Astrocyte (in vitro differentiated cells and primary cell): ENCODE data around the gene TUBA8. TPM values are rescaled to one million over a fixed set of nuclear protein-coding genes. Genes with fewer than 3 reads are reported as not detected.

Source experiments
- DNase-seq: peaks from one replicate; pipeline ENCODE4 v3.0.0-alpha.2; 2010; ENCODE audit warnings: low read depth
- FAIRE-seq: peaks from 2 replicates; lab custom pipeline; 2011; peaks lifted over from hg19 to GRCh38; lab: Jason Lieb, UNC
- H2AFZ ChIP-seq: 2 replicates; pipeline ENCODE4 v1.6.0; 2012; ENCODE audit warnings: low read depth, low read length, inconsistent platforms
- H3K27ac ChIP-seq: 2 replicates; pipeline ENCODE4 v1.5.1; 2011; ENCODE audit warnings: low read depth, low read length, inconsistent platforms
- H3K27me3 ChIP-seq: 2 replicates; pipeline ENCODE4 v1.6.0; 2011; ENCODE audit warnings: low read length, inconsistent platforms; ENCODE audit not compliant: insufficient read depth
- H3K36me3 ChIP-seq: 2 replicates; pipeline ENCODE4 v1.5.1; 2011; ENCODE audit warnings: low read length, inconsistent platforms; ENCODE audit not compliant: insufficient read depth
- H3K4me1 ChIP-seq: 2 replicates; pipeline ENCODE4 v1.5.1; 2011; ENCODE audit warnings: low read length, inconsistent platforms; ENCODE audit not compliant: insufficient read depth
- H3K4me2 ChIP-seq: 2 replicates; pipeline ENCODE4 v1.6.0; 2012; ENCODE audit warnings: low read length, inconsistent platforms
- H3K4me3 ChIP-seq: 2 replicates; pipeline ENCODE4 v1.5.1; 2011; ENCODE audit warnings: low read depth, mild to moderate bottlenecking, low read length, inconsistent platforms; ENCODE audit not compliant: insufficient read depth
- H3K79me2 ChIP-seq: 2 replicates; pipeline ENCODE4 v1.6.0; 2012; ENCODE audit warnings: mild to moderate bottlenecking, low read length, inconsistent platforms; ENCODE audit not compliant: insufficient read depth
- H3K9ac ChIP-seq: 2 replicates; pipeline ENCODE4 v1.6.0; 2012; ENCODE audit warnings: mild to moderate bottlenecking, low read length, inconsistent platforms
- H3K9me3 ChIP-seq: 2 replicates; pipeline ENCODE4 v1.5.1; 2012; ENCODE audit warnings: low read depth, mild to moderate bottlenecking, low read length, inconsistent platforms; ENCODE audit not compliant: insufficient read depth
- H4K20me1 ChIP-seq: 2 replicates; pipeline ENCODE4 v1.6.0; 2012; ENCODE audit warnings: low read length, inconsistent platforms; ENCODE audit not compliant: insufficient read depth
- H3K27ac Mint-ChIP-seq: one replicate; pipeline ENCODE4 v1.8.0; 2021; ENCODE audit warnings: mild to moderate bottlenecking, mixed read lengths; ENCODE audit not compliant: unreplicated experiment
- H3K27me3 Mint-ChIP-seq: one replicate; pipeline ENCODE4 v1.8.0; 2021; ENCODE audit warnings: low read depth, mixed read lengths; ENCODE audit not compliant: unreplicated experiment
- H3K36me3 Mint-ChIP-seq: one replicate; pipeline ENCODE4 v1.8.0; 2021; ENCODE audit warnings: low read depth, mixed read lengths; ENCODE audit not compliant: unreplicated experiment
- H3K4me1 Mint-ChIP-seq: one replicate; pipeline ENCODE4 v1.8.0; 2021; ENCODE audit warnings: low read depth, mixed read lengths; ENCODE audit not compliant: unreplicated experiment
- H3K4me3 Mint-ChIP-seq: one replicate; pipeline ENCODE4 v1.8.0; 2021; ENCODE audit warnings: mild to moderate bottlenecking, moderate library complexity, mixed read lengths; ENCODE audit not compliant: unreplicated experiment
- H3K9me3 Mint-ChIP-seq: one replicate; pipeline ENCODE4 v1.8.0; 2021; ENCODE audit warnings: mild to moderate bottlenecking, mixed read lengths; ENCODE audit not compliant: unreplicated experiment
- CTCF ChIP-seq: IDR thresholded peaks from 2 replicates; pipeline ENCODE4 v1.5.1; 2011; ENCODE audit warnings: low read depth, mild to moderate bottlenecking, inconsistent platforms, low read length, moderate library complexity; ENCODE audit not compliant: insufficient read depth
- EZH2 ChIP-seq: IDR thresholded peaks from 2 replicates; pipeline ENCODE4 v1.6.1; 2012; ENCODE audit warnings: mild to moderate bottlenecking, low read length, inconsistent platforms; ENCODE audit not compliant: insufficient read depth
- total RNA-seq: library from RNA; stranded (reverse); gene quantifications from 2 replicates; pipeline ENCODE4 v1.2.1, GENCODE V29; 2021

TUBA8 gene
- total RNA-seq, 1 donor from 2014 or later, result 0.79 TPM

- H3K27me3 Mint-ChIP-seq, result peaks cover 36% of the 10 kb centered on the region
- no peak overlapping the region for H3K9ac ChIP-seq
- no peak overlapping the region for H3K4me3 ChIP-seq
- H3K4me3 Mint-ChIP-seq, result no peak overlapping the region
- H3K4me1 ChIP-seq, result peaks cover 4% of the 10 kb centered on the region
- H3K9me3 Mint-ChIP-seq, result peaks cover 3% of the 10 kb centered on the region
- H3K27ac ChIP-seq, result no peak overlapping the region
- TF ChIP-seq CTCF, result no peak
- no peak for TF ChIP-seq EZH2
- H3K79me2 ChIP-seq, result no peaks in the 10 kb centered on the region
- H3K36me3 ChIP-seq, result no peaks in the 10 kb centered on the region
- no peaks in the 10 kb centered on the region for H3K36me3 Mint-ChIP-seq
- no peak overlapping the region for H3K4me2 ChIP-seq
- peaks cover 13% of the 10 kb centered on the region for H3K27me3 ChIP-seq
- H3K27ac Mint-ChIP-seq, result no peak overlapping the region
- H4K20me1 ChIP-seq, result no peaks in the 10 kb centered on the region
- H3K4me1 Mint-ChIP-seq, result peaks cover 9% of the 10 kb centered on the region
- no peak for DNase-seq
- H2AFZ ChIP-seq, result no peak overlapping the region
- FAIRE-seq, result no peak
- no peaks in the 10 kb centered on the region for H3K9me3 ChIP-seq
Observed at GRCh38 chr22:18115906-18116371, 5.3 kb downstream of the TUBA8 start.

GRCh38 chr22:18116634-18117033, 6.0 kb downstream of the TUBA8 start:
- Histone ChIP-seq H3K79me2 (no peaks in the 10 kb centered on the region), H3K9me3 (no peaks in the 10 kb centered on the region), H4K20me1 (no peaks in the 10 kb centered on the region), H3K27ac (no peak overlapping the region), H3K4me1 (no peaks in the 10 kb centered on the region), H2AFZ (no peak overlapping the region), H3K27me3 (peaks cover 8% of the 10 kb centered on the region), H3K9ac (no peak overlapping the region), H3K4me3 (no peak overlapping the region), H3K4me2 (no peak overlapping the region), H3K36me3 (no peaks in the 10 kb centered on the region)
- H3K27me3 Mint-ChIP-seq, result peaks cover 34% of the 10 kb centered on the region
- H3K27ac Mint-ChIP-seq, result no peak overlapping the region
- peaks cover 3% of the 10 kb centered on the region for H3K9me3 Mint-ChIP-seq
- TF ChIP-seq CTCF (no peak), EZH2 (no peak)
- H3K4me3 Mint-ChIP-seq, result no peak overlapping the region
- no peak for FAIRE-seq
- DNase-seq, result no peak
- peaks cover 14% of the 10 kb centered on the region for H3K4me1 Mint-ChIP-seq
- H3K36me3 Mint-ChIP-seq, result no peaks in the 10 kb centered on the region

GRCh38 chr22:18118345-18118915, 7.8 kb downstream of the TUBA8 start:
- H3K9me3 ChIP-seq, result no peaks in the 10 kb centered on the region
- Mint-ChIP-seq H3K27ac (no peak overlapping the region), H3K4me1 (peaks cover 14% of the 10 kb centered on the region), H3K36me3 (no peaks in the 10 kb centered on the region), H3K9me3 (peaks cover 3% of the 10 kb centered on the region), H3K27me3 (peaks cover 25% of the 10 kb centered on the region), H3K4me3 (no peak overlapping the region)
- FAIRE-seq, result no peak
- H3K4me1 ChIP-seq, result no peaks in the 10 kb centered on the region
- H3K27me3 ChIP-seq, result peaks cover under 1% of the 10 kb centered on the region
- no peak overlapping the region for H3K4me3 ChIP-seq
- no peak overlapping the region for H2AFZ ChIP-seq
- no peaks in the 10 kb centered on the region for H4K20me1 ChIP-seq
- H3K79me2 ChIP-seq, result no peaks in the 10 kb centered on the region
- H3K4me2 ChIP-seq, result no peak overlapping the region
- no peaks in the 10 kb centered on the region for H3K36me3 ChIP-seq
- no peak overlapping the region for H3K9ac ChIP-seq
- no peak overlapping the region for H3K27ac ChIP-seq
- DNase-seq, result no peak
- TF ChIP-seq CTCF (no peak), EZH2 (no peak)
